HEK293 (cell line): ENCODE results near the gene AKAP1.

Experiments
- CTCF ChIA-PET: fragments of 350-600 bp; formaldehyde crosslinking; extraction: SDS; loops from one replicate; lab custom pipeline; 2021; ENCODE audit warnings: antibody characterized with exemption; lab: Yijun Ruan, JAX
- POLR2A ChIA-PET: fragments of 300-600 bp; formaldehyde crosslinking; extraction: SDS; loops from one replicate; lab custom pipeline; 2020; ENCODE audit warnings: antibody characterized with exemption, inconsistent platforms; lab: Yijun Ruan, JAX
- H3K27ac ChIP-seq: fragments of 200-500 bp; sonication (Bioruptor generic); 2 replicates; pipeline ENCODE4 v1.5.1; 2014; ENCODE audit warnings: low read depth, low read length, control low read depth, inconsistent platforms; ENCODE audit errors: extremely low read depth
- H3K36me3 ChIP-seq, 2 experiments: fragments of 200-500 bp in 1 of 2; sonication (Bioruptor generic) in 1 of 2; 1 replicate in 1 of 2; 2 replicates in 1 of 2; pipeline ENCODE4 v1.5.1; 2014 to 2017; ENCODE audit warnings: inconsistent platforms in 2 of 2, low read length in 2 of 2; ENCODE audit not compliant: control insufficient read depth in 2 of 2, insufficient read depth in 1 of 2
- H3K4me1 ChIP-seq: fragments of 200-500 bp; sonication (Bioruptor generic); 2 replicates; pipeline ENCODE4 v1.5.1; 2014; ENCODE audit warnings: mild to moderate bottlenecking, low read length, inconsistent platforms; ENCODE audit not compliant: control insufficient read depth, insufficient read depth
- H3K4me3 ChIP-seq: 2 replicates; pipeline ENCODE4 v1.5.1; 2011; ENCODE audit warnings: low read depth, mild to moderate bottlenecking, control low read depth, low read length, moderate library complexity
- H3K9me3 ChIP-seq: fragments of 200-500 bp; sonication (Bioruptor generic); 2 replicates; pipeline ENCODE4 v1.5.1; 2014; ENCODE audit warnings: low read depth, low read length, inconsistent platforms; ENCODE audit not compliant: control insufficient read depth, insufficient read depth
- CTCF ChIP-seq: fragments of 450-650 bp; formaldehyde crosslinking; IDR thresholded peaks from 2 replicates; pipeline ENCODE4 v1.5.1; 2016; ENCODE audit warnings: missing biosample characterization, missing genetic modification characterization
- HOXC10 ChIP-seq: sonication (generic); formaldehyde crosslinking; IDR thresholded peaks from 2 replicates; pipeline ENCODE4 v1.8.1; 2023; ENCODE audit warnings: mild to moderate bottlenecking, missing genetic modification reagents
- PBX3 ChIP-seq: sonication (generic); formaldehyde crosslinking; IDR thresholded peaks from 2 replicates; pipeline ENCODE4 v1.8.1; 2022; ENCODE audit warnings: mild to moderate bottlenecking, moderate library complexity, missing genetic modification reagents
- SP2 ChIP-seq: fragments of 450-650 bp; formaldehyde crosslinking; IDR thresholded peaks from 2 replicates; pipeline ENCODE4 v1.5.1; 2016; ENCODE audit warnings: missing biosample characterization, missing genetic modification characterization
- WT1 ChIP-seq: fragments of 450-650 bp; formaldehyde crosslinking; IDR thresholded peaks from 2 replicates; pipeline ENCODE4 v1.5.1; 2016; ENCODE audit warnings: missing biosample characterization, missing genetic modification characterization
- ZFHX2 ChIP-seq: fragments of 450-650 bp; formaldehyde crosslinking; conservative IDR thresholded peaks from 2 replicates; pipeline ENCODE4 v1.5.1; 2016; ENCODE audit warnings: missing biosample characterization, missing genetic modification characterization
- ZNF114 ChIP-seq: fragments of 450-650 bp; formaldehyde crosslinking; IDR thresholded peaks from 2 replicates; pipeline ENCODE4 v1.5.0; 2017; ENCODE audit warnings: missing biosample characterization, missing genetic modification characterization
- ZNF133 ChIP-seq: fragments of 450-650 bp; formaldehyde crosslinking; IDR thresholded peaks from 2 replicates; pipeline ENCODE4 v1.5.1; 2016; ENCODE audit warnings: missing biosample characterization, missing genetic modification characterization
- ZNF169 ChIP-seq: fragments of 450-650 bp; formaldehyde crosslinking; IDR thresholded peaks from 2 replicates; pipeline ENCODE4 v1.5.1; 2016; ENCODE audit warnings: missing biosample characterization, missing genetic modification characterization
- ZNF175 ChIP-seq: fragments of 450-650 bp; formaldehyde crosslinking; IDR thresholded peaks from 2 replicates; pipeline ENCODE4 v1.5.1; 2016; ENCODE audit warnings: missing biosample characterization, missing genetic modification characterization
- ZNF202 ChIP-seq: fragments of 450-650 bp; formaldehyde crosslinking; IDR thresholded peaks from 2 replicates; pipeline ENCODE4 v1.5.1; 2016; ENCODE audit warnings: missing biosample characterization, missing genetic modification characterization, borderline replicate concordance
- ZNF223 ChIP-seq: fragments of 450-650 bp; formaldehyde crosslinking; IDR thresholded peaks from 2 replicates; pipeline ENCODE4 v1.5.1; 2016; ENCODE audit warnings: missing biosample characterization, missing genetic modification characterization
- ZNF280C ChIP-seq: fragments of 450-650 bp; formaldehyde crosslinking; IDR thresholded peaks from 2 replicates; pipeline ENCODE4 v1.5.1; 2016; ENCODE audit warnings: missing biosample characterization, missing genetic modification characterization
- ZNF350 ChIP-seq: fragments of 450-650 bp; formaldehyde crosslinking; IDR thresholded peaks from 2 replicates; pipeline ENCODE4 v1.5.0; 2017; ENCODE audit warnings: missing biosample characterization, mild to moderate bottlenecking, missing genetic modification characterization
- ZNF391 ChIP-seq: fragments of 450-650 bp; formaldehyde crosslinking; IDR thresholded peaks from 2 replicates; pipeline ENCODE4 v1.5.1; 2016; ENCODE audit warnings: low read depth, missing biosample characterization, missing genetic modification characterization, borderline replicate concordance
- ZNF394 ChIP-seq: fragments of 450-650 bp; formaldehyde crosslinking; IDR thresholded peaks from 2 replicates; pipeline ENCODE4 v1.5.1; 2016; ENCODE audit warnings: missing biosample characterization, missing genetic modification characterization, mild to moderate bottlenecking, moderate library complexity, borderline replicate concordance
- ZNF529 ChIP-seq: fragments of 450-650 bp; formaldehyde crosslinking; IDR thresholded peaks from 2 replicates; pipeline ENCODE4 v1.5.1; 2017; ENCODE audit warnings: missing genetic modification characterization, missing biosample characterization; ENCODE audit not compliant: insufficient replicate concordance
- ZNF558 ChIP-seq: fragments of 450-650 bp; formaldehyde crosslinking; IDR thresholded peaks from 2 replicates; pipeline ENCODE4 v1.5.1; 2016; ENCODE audit warnings: missing biosample characterization, missing genetic modification characterization
- ZNF561 ChIP-seq: fragments of 450-650 bp; IDR thresholded peaks from 2 replicates; pipeline ENCODE4 v1.5.1; 2018; ENCODE audit warnings: missing biosample characterization, missing genetic modification characterization, borderline replicate concordance
- ZNF677 ChIP-seq: fragments of 450-650 bp; IDR thresholded peaks from 2 replicates; pipeline ENCODE4 v1.5.0; 2018; ENCODE audit warnings: missing biosample characterization, mild to moderate bottlenecking, missing genetic modification characterization, moderate library complexity
- ZNF707 ChIP-seq: fragments of 450-650 bp; formaldehyde crosslinking; IDR thresholded peaks from 2 replicates; pipeline ENCODE4 v1.5.1; 2016; ENCODE audit warnings: missing biosample characterization, missing genetic modification characterization
- ZSCAN16 ChIP-seq: fragments of 450-650 bp; formaldehyde crosslinking; IDR thresholded peaks from 2 replicates; pipeline ENCODE4 v1.5.1; 2016; ENCODE audit warnings: missing biosample characterization, missing genetic modification characterization
- ZSCAN23 ChIP-seq: fragments of 450-650 bp; formaldehyde crosslinking; IDR thresholded peaks from 2 replicates; pipeline ENCODE4 v1.5.1; 2016; ENCODE audit warnings: missing biosample characterization, missing genetic modification characterization
- TF ChIP-seq, protein P1 (sequence below): fragments of 450-650 bp; formaldehyde crosslinking; conservative IDR thresholded peaks from 2 replicates; pipeline ENCODE4 v1.5.1; 2016; ENCODE audit warnings: low read depth, missing biosample characterization, missing genetic modification characterization

The AKAP1 gene

GRCh38 chr17:57158325-57158724 is 73.3 kb downstream of the AKAP1 start:
- Histone ChIP-seq H3K36me3 (no peaks in the 10 kb centered on the region), H3K4me3 (no peak overlapping the region), H3K9me3 (no peaks in the 10 kb centered on the region), H3K4me1 (no peaks in the 10 kb centered on the region)
- CTCF ChIA-PET: interaction anchor here (0.6 to 0.8 kb wide), 4 partner anchors 85 to 841 kb away, joined by 3 to 7 read pairs (median 4); no protein-coding TSS in a partner anchor
- POLR2A ChIA-PET: no interaction called here
- TF ChIP-seq ZNF707 (tag by site-specific recombination) (no peak), ZNF223 (tag by site-specific recombination) (no peak), ZNF394 (tag by site-specific recombination) (no peak), WT1 (tag by site-specific recombination) (no peak), ZNF561 (no peak), ZNF350 (tag by site-specific recombination) (no peak), PBX3 (CRISPR knock-in tag) (no peak), SP2 (tag by site-specific recombination) (no peak), ZNF169 (tag by site-specific recombination) (no peak), CTCF (tag by site-specific recombination) (no peak)
- TF ChIP-seq, all 188 proteins: peak for 0
- H3K27ac ChIP-seq: no peak overlapping the region

DNA sequence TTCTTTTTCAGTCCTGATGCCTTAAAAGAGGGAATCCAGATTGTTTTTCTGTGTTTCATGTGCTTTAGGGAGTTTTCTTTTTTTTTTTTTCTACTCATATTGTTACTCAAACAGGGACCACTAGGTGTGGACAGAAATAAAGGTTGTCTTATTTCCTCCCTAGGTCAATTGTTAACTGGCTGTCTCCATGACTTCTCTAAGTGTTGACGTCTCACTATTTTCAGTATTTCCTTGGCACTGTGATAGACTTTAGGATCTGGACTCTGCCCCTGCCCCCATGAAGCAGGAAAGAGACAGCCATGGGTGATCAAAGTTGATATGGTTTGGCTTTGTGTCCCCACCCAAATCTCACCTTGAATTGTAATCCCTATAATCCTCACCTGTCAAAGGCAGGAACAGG is 73.7 kb downstream of the AKAP1 start:
- Histone ChIP-seq H3K4me3 (no peak overlapping the region), H3K27ac (no peak overlapping the region), H3K9me3 (no peaks in the 10 kb centered on the region), H3K4me1 (no peaks in the 10 kb centered on the region), H3K36me3 (no peaks in the 10 kb centered on the region)
- POLR2A ChIA-PET: no interaction called here
- TF ChIP-seq ZNF175 (tag by site-specific recombination): no peak
- TF ChIP-seq ZNF529: no peak
- TF ChIP-seq ZNF677 (tag by site-specific recombination): no peak
- TF ChIP-seq ZNF280C: no peak
- TF ChIP-seq ZNF202 (tag by site-specific recombination): no peak
- TF ChIP-seq ZSCAN16 (tag by site-specific recombination): no peak
- no peak for TF ChIP-seq ZNF133 (tag by site-specific recombination)
- TF ChIP-seq ZNF114: no peak
- TF ChIP-seq HOXC10: no peak
- no peak for TF ChIP-seq ZNF169 (tag by site-specific recombination)
- no peak for TF ChIP-seq ZSCAN23 (tag by site-specific recombination)
- TF ChIP-seq ZNF391: no peak
- TF ChIP-seq, protein P1, sequence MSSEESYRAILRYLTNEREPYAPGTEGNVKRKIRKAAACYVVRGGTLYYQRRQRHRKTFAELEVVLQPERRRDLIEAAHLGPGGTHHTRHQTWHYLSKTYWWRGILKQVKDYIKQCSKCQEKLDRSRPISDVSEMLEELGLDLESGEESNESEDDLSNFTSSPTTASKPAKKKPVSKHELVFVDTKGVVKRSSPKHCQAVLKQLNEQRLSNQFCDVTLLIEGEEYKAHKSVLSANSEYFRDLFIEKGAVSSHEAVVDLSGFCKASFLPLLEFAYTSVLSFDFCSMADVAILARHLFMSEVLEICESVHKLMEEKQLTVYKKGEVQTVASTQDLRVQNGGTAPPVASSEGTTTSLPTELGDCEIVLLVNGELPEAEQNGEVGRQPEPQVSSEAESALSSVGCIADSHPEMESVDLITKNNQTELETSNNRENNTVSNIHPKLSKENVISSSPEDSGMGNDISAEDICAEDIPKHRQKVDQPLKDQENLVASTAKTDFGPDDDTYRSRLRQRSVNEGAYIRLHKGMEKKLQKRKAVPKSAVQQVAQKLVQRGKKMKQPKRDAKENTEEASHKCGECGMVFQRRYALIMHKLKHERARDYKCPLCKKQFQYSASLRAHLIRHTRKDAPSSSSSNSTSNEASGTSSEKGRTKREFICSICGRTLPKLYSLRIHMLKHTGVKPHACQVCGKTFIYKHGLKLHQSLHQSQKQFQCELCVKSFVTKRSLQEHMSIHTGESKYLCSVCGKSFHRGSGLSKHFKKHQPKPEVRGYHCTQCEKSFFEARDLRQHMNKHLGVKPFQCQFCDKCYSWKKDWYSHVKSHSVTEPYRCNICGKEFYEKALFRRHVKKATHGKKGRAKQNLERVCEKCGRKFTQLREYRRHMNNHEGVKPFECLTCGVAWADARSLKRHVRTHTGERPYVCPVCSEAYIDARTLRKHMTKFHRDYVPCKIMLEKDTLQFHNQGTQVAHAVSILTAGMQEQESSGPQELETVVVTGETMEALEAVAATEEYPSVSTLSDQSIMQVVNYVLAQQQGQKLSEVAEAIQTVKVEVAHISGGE (tag by site-specific recombination): no peak
- no peak for TF ChIP-seq ZFHX2 (tag by site-specific recombination)
- TF ChIP-seq ZNF558: no peak
- CTCF ChIA-PET: interaction anchor here (0.6 to 0.8 kb wide), 4 partner anchors 85 to 841 kb away, joined by 3 to 7 read pairs (median 4); no protein-coding TSS in a partner anchor
